Mucosa of stomach (tissue), 1 donor: Measurements from ENCODE around the gene OBSL1.

Experiments
- H3K27me3 ChIP-seq: one replicate; pipeline ENCODE4 v1.7.0; 2013; ENCODE audit warnings: mild to moderate bottlenecking, low read length; ENCODE audit not compliant: control insufficient read depth, insufficient read depth
- H3K36me3 ChIP-seq: one replicate; pipeline ENCODE4 v1.7.0; 2013; ENCODE audit warnings: low read length; ENCODE audit not compliant: control insufficient read depth, insufficient read depth
- H3K4me1 ChIP-seq: one replicate; pipeline ENCODE4 v1.7.0; 2013; ENCODE audit warnings: mild to moderate bottlenecking, low read length; ENCODE audit not compliant: control insufficient read depth, insufficient read depth
- H3K4me3 ChIP-seq: one replicate; pipeline ENCODE4 v1.7.0; 2013; ENCODE audit warnings: low read length
- H3K9ac ChIP-seq: one replicate; pipeline ENCODE4 v1.7.0; 2013; ENCODE audit warnings: mild to moderate bottlenecking, low read length, moderate library complexity
- H3K9me3 ChIP-seq: one replicate; pipeline ENCODE4 v1.7.0; 2013; ENCODE audit warnings: mild to moderate bottlenecking, low read length, moderate library complexity; ENCODE audit not compliant: control insufficient read depth
- donor health status: Pancreatic carcinoma.

The OBSL1 gene

DNA sequence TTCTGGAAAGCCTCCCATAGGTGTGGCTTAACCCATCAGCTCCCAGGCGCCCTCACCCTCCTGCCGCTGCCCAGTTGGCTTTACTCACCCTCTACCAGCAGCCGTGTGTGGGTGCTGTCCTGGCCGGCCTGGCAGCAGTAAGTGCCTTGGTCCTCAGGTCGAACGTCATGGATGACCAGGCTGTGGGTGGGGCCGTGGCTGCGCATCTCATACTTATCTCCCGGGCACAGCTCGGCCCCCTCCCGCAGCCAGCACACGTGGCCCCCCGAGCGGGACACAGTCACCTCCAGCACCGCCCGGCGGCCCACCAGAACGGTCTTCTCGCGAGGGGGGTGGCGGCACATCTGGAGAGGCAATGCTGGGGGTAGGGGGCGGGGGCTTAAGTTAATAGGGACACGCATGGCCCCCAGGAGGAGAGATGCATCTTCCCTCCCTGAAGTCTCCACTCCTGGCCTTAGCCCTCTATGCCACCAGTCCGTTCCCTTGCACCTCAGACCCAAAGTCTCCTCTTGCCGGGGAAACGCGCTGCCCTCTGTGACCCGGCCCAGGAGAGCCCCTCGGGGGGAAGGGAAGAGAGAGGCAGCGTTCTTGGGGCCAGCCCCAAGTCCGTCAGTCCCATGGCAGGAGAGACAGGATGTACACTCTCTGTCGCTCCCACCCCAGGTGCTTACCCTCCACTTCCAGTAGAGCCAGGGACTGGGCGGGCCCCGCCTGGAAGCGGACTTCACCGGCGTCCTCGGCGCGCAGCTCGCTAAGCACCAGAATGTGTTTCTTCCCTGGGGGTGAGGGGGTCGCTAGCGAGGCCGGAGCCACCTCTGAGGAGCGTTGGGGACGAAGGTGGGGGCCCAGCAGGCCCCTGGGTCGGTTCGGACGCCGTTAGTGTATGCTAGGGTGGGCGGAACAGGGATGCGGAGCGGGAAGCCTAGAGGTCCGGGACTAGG, 19.6 kb downstream of the OBSL1 start:
- Histone ChIP-seq H3K9me3 (no peaks in the 10 kb centered on the region), H3K27me3 (peaks cover 31% of the 10 kb centered on the region), H3K9ac (no peak overlapping the region), H3K4me1 (peaks cover 19% of the 10 kb centered on the region), H3K4me3 (peak overlapping the region; percentile 6), H3K36me3 (no peaks in the 10 kb centered on the region)

DNA sequence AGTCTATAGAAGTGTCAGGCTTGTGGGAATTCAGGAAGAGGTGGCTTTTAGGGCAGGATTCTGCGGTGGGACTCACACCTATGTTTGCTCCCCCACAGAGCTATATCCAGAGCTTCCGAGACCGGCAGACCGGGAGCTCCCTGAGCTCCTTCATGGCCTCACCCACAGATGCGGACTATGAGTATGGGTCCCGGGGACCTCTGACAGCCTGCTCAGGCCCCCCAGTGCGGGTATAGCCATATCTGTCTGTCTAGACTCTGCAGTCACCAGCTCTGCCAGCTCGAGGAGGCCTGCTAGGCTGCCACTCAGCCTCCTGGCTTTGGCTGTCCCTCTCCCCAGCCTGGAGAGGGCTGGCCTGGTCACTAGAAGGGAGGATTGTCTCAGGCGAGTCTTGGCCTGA, 21.7 kb downstream of the OBSL1 start:
- no peaks in the 10 kb centered on the region for H3K36me3 ChIP-seq
- no peak overlapping the region for H3K9ac ChIP-seq
- H3K4me1 ChIP-seq: peaks cover 19% of the 10 kb centered on the region
- H3K9me3 ChIP-seq: no peaks in the 10 kb centered on the region
- H3K27me3 ChIP-seq: peaks cover 31% of the 10 kb centered on the region
- H3K4me3 ChIP-seq: no peak overlapping the region

DNA sequence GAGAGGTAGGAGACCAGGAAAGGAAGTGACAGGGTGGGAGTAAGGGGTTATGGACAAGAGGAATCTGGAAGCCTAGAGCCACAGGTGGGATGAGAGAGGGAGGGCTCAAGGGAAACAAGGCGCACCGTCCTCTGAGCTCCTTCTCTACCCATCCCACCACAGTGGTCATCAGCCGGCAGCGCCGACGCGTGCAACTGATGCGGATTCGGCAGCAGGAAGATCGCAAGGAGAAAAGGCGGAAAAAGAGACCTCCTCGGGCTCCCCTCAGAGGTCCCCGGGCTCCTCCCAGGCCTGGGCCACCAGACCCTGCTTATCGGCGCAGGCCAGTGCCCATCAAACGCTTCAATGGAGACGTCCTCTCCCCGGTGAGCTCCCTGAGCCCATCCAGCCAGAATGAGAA, 22.3 kb downstream of the OBSL1 start:
- no peak overlapping the region for H3K4me3 ChIP-seq
- H3K4me1 ChIP-seq: peaks cover 19% of the 10 kb centered on the region
- no peak overlapping the region for H3K9ac ChIP-seq
- no peaks in the 10 kb centered on the region for H3K9me3 ChIP-seq
- H3K27me3 ChIP-seq: peaks cover 31% of the 10 kb centered on the region
- no peaks in the 10 kb centered on the region for H3K36me3 ChIP-seq

DNA sequence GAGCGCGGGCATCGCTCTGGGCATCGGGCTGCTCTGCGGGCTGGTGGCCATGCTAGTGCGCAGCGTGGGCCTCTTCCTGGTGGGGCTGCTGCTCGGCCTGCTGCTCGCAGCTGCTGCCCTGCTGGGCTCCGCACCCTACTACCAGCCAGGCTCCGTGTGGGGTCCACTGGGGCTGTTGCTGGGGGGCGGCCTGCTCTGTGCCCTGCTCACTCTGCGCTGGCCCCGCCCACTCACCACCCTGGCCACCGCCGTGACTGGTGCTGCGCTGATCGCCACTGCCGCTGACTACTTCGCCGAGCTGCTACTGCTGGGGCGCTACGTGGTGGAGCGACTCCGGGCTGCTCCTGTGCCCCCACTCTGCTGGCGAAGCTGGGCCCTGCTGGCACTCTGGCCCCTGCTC, 23.7 kb downstream of the OBSL1 start:
- Histone ChIP-seq H3K4me1 (peaks cover 11% of the 10 kb centered on the region), H3K4me3 (no peak overlapping the region), H3K9me3 (no peaks in the 10 kb centered on the region), H3K27me3 (peaks cover 17% of the 10 kb centered on the region), H3K9ac (no peak overlapping the region), H3K36me3 (no peaks in the 10 kb centered on the region)

DNA sequence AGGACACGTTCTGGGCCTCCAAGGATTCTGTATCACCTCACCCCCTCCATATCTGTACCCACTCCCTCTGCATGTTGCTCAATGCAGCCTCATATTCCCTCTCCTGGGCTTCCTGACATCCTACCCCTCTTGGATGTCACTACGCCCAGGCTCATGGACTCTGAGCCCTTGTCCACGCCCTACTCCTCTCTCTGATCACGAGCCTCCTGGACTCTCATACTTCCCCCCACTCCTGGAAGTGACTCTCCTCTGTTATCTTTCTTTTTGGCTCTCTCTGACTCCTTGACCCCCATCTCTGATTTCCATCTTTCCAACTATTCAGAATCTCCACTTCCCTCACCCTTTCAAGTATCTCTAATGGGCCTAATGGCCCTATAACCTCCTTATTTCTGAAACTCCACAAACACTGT, 25.4 kb downstream of the OBSL1 start:
- no peaks in the 10 kb centered on the region for H3K9me3 ChIP-seq
- no peak overlapping the region for H3K4me3 ChIP-seq
- peaks cover 14% of the 10 kb centered on the region for H3K4me1 ChIP-seq
- no peaks in the 10 kb centered on the region for H3K36me3 ChIP-seq
- no peak overlapping the region for H3K9ac ChIP-seq
- peaks cover 4% of the 10 kb centered on the region for H3K27me3 ChIP-seq

DNA sequence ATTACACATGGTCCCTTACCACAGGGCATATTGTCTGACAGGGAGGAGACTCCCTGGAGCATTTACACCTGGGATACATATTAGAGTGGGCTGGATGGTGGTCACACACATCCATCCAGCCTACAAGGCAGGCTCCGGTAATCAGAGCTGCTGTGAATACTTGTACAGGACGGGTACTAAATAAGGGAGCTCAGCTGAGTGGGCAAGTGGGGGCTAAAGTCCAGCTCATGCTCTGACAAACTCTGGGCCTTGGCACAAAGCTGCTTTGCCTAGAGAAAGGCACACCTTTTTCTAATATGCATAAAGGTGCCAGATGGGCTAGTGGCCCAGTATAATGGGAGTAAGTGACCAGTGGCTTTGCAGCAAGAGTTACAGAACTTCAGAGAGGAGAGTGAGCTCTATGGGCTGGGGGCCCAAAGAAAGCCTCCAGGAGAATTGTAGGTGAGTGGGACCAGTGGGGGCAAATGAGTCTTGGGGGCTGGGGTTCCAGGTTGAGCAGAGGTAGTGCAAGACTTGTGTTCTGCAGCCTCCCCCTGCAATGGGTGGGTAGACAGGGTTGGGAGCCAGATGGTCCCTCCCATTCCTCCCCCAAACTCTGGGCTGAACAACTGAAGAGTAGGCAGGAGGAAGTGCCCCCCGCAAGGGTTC, 25.9 kb downstream of the OBSL1 start:
- Histone ChIP-seq H3K9ac (no peak overlapping the region), H3K4me3 (no peak overlapping the region), H3K36me3 (no peaks in the 10 kb centered on the region), H3K9me3 (no peaks in the 10 kb centered on the region), H3K4me1 (peaks cover 14% of the 10 kb centered on the region), H3K27me3 (no peaks in the 10 kb centered on the region)

DNA sequence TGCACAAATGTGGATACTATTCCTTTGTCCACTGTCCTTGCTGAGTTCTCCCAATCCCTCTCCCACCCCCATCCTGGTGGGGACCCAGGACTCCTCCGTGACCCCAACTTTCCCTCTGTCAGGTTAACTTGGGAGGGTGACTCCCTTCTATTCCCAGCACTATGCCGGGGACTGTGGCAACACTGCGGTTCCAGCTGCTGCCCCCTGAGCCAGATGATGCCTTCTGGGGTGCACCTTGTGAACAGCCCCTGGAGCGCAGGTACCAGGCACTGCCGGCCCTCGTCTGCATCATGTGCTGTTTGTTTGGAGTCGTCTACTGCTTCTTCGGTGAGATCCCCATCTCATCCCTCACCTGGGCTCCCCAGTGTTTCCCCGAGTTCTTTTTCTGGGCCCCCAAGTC, 26.8 kb downstream of the OBSL1 start:
- Histone ChIP-seq H3K4me3 (no peak overlapping the region), H3K9ac (no peak overlapping the region)

DNA sequence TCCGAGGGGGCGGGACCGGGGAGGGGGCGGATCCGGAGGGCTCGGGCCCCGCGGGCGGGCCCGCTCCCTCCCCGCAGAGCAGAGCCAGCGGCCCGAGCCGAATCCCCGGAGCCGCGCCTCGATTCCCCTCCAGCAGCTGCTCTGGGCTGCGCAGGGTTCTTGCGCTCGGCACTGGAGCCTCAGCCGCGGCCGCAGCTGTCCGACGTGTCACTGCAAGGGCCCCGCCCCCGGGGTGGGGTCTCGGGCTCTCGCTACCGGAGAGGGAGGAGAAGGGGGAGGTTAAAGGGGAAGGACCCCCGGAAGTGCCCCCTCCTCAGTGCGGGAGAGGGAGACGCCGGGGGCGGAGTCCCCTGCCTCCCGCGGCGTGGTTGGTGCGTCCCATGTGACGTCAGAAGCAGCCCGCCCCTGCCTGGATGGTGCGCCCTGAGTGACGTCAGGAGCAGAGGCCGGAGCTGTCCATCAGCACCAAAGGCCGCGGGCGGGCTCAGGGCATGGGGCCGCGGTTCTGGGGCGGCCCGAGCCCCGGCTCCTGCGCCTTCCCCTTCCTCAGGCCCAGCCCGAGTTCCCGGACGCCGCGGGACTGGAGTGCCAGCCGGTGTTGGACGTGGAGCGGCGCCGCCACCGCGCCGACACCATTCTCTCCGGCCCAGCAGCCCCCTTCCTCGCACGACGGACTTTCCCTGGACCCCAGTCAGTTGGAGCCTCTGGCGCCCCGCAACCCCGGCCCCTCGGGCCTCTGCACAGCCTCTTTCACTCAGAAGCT, 27.6 kb downstream of the OBSL1 start, which contains the start of the genes CHPF and TMEM198:
Gene CHPF, minus strand, starts transcription at position 214 of the 763 bp plus-strand sequence. CDS start 271 bp downstream, outside the sequence.
Gene TMEM198, plus strand, starts transcription at position 433 of the 763 bp plus-strand sequence. CDS start 700 bp downstream, outside the sequence.
- Histone ChIP-seq H3K4me1 (peaks cover 14% of the 10 kb centered on the region), H3K9ac (peak within 1 kb of the TSS; percentile 76), H3K27me3 (no peaks in the 10 kb centered on the region), H3K36me3 (no peaks in the 10 kb centered on the region), H3K9me3 (no peaks in the 10 kb centered on the region), H3K4me3 (peak within 1 kb of the TSS; percentile 71)

More for the DNA sequence above, 26.8 kb downstream of the OBSL1 start:
- no peaks in the 10 kb centered on the region for H3K36me3 ChIP-seq
- peaks cover 14% of the 10 kb centered on the region for H3K4me1 ChIP-seq
- no peaks in the 10 kb centered on the region for H3K27me3 ChIP-seq
- no peaks in the 10 kb centered on the region for H3K9me3 ChIP-seq

DNA sequence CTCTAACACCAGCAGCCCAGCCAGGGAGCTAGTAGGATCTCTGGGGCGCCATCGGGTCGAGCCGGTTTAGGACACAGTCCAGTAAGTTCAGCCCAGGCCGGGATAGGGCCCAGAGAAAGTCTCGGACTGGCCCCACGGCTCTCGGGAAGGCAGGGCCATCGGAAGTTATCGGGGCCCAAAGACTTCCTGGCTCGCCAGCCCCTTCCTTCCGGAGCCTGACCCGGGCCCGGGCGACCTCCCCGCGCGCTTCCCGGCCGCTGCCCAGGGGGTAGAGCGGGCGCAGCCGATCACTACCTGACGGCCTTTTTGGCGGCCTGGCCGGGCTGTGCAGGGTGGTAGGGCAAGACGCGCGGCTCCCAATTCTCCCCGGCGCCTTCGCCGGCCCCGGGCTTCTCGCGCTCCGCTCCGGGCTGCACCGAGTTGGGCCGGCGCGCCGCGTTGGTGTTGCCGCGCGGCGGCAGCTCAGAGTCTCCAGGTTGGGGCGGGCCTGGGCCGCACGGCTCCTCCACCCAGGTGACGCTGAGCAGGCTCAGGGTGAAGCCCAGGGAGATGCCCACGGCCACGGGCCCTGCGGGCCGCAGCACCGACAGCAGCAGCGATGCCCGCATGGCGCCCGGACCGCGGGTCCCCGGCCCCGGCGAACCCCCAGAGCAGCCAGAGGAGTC, 28.3 kb downstream of the OBSL1 start:
- H3K4me3 ChIP-seq: peak overlapping the region; percentile 71
- peaks cover 14% of the 10 kb centered on the region for H3K4me1 ChIP-seq
- H3K27me3 ChIP-seq: no peaks in the 10 kb centered on the region
- H3K9me3 ChIP-seq: no peaks in the 10 kb centered on the region
- peak overlapping the region; percentile 76 for H3K9ac ChIP-seq
- H3K36me3 ChIP-seq: no peaks in the 10 kb centered on the region

DNA sequence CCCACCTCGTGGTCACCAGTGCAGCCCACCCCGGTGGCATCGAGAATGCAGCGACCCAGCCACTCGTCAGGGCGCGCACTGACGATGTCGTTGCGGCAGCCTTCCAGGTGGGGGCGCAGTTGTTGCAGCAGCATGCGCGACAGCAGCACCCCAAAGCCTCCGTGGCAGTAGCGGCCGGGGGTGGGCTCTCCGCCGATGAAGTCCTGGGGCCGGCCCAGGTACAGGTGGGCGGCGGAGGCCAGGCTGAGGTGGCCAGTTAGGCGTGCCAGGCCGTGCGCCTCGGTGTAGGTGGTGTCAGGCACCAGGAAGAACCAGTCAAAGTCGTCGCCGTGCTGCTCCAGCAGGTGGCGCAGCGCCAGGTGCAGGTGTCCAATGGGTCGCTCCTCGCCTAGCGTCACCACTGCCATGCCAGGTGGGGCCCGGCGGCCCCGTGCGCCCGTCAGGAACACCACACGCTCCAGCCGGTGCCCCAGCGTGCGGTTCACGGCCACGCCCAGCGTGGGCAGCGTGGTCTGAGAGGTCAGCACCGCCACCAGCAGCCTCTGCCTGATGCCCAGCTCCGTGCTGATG, 29.6 kb downstream of the OBSL1 start:
- Histone ChIP-seq H3K27me3 (no peaks in the 10 kb centered on the region), H3K36me3 (no peaks in the 10 kb centered on the region), H3K9ac (peak overlapping the region; percentile 76), H3K4me1 (peaks cover 14% of the 10 kb centered on the region), H3K4me3 (no peak overlapping the region), H3K9me3 (no peaks in the 10 kb centered on the region)
